ENCODE data around the gene MYH11.

- TF ChIP-seq POLR2A (IDR thresholded peaks at IDR 0.05; ENCODE audit: extremely low read depth, insufficient read length) = no peak
- TF ChIP-seq CTCF (IDR thresholded peaks at IDR 0.05; ENCODE audit: low read depth, low read length) = no peak
- TF ChIP-seq MAX (IDR thresholded peaks at IDR 0.05; ENCODE audit: low read depth, low read length) = no peak
These were observed 127.7 kb downstream of the MYH11 start for GRCh38 chr16:15729152-15729551.
